Colonic mucosa (tissue), 4 donors: ENCODE results near the gene ANKRD24. TPM values are rescaled to one million over a fixed set of nuclear protein-coding genes. Genes with fewer than 3 reads are reported as not detected.
"Not testable (repeated sequence)": the region's sequence is repeated elsewhere in the genome, so short reads cannot be mapped to it uniquely, and the experiment has no call there.

Source experiments
- DNase-seq: peaks from one replicate; pipeline ENCODE4 v3.0.0-alpha.2; 2020
- H3K27ac ChIP-seq: fragments of 200-600 bp; one replicate; pipeline ENCODE4 v1.8.0; 2021
- H3K27me3 ChIP-seq: fragments of 200-600 bp; one replicate; pipeline ENCODE4 v1.8.0; 2021
- H3K36me3 ChIP-seq: fragments of 200-600 bp; one replicate; pipeline ENCODE4 v1.8.0; 2021
- H3K4me1 ChIP-seq: fragments of 200-600 bp; one replicate; pipeline ENCODE4 v1.8.0; 2021; ENCODE audit warnings: mild to moderate bottlenecking
- H3K4me3 ChIP-seq: fragments of 200-600 bp; one replicate; pipeline ENCODE4 v1.8.0; 2021
- H3K9ac ChIP-seq, 2 donors: one replicate each; pipeline ENCODE4 v1.7.0; 2013; ENCODE audit warnings: control low read depth in 2 of 2, low read depth in 2 of 2, low read length in 2 of 2
- H3K9me3 ChIP-seq: fragments of 200-600 bp; one replicate; pipeline ENCODE4 v1.8.0; 2021
- intact Hi-C: fragments of 100-400 bp; cut with DNase I; formaldehyde crosslinking; loops from one replicate; pipeline ENCODE4 v1.14.1; 2022
- total RNA-seq, 2 donors: library from RNA; stranded (reverse); fragmentation: NEBNext Ultra II Directional in 1 of 2; extraction: Animal tissue kit (Norgen Biotek cat#: 25700) in 1 of 2; gene quantifications; one replicate each; pipeline ENCODE4 v1.2.1, GENCODE V29; 2021
- TF ChIP-seq, protein P1 (sequence below): fragments of 200-600 bp; IDR thresholded peaks from one replicate; pipeline ENCODE4 v1.8.0; 2022; ENCODE audit warnings: antibody characterized with exemption, mild to moderate bottlenecking
- donor health status: healthy.
- donor health status: DM: no; HTN: no; CAD: no.
- donor health status: DM: no; HTN: no; CAD: no.

Gene ANKRD24
- total RNA-seq, 2 donors from 2014 or later, result 0.35 to 1.8 TPM

DNA sequence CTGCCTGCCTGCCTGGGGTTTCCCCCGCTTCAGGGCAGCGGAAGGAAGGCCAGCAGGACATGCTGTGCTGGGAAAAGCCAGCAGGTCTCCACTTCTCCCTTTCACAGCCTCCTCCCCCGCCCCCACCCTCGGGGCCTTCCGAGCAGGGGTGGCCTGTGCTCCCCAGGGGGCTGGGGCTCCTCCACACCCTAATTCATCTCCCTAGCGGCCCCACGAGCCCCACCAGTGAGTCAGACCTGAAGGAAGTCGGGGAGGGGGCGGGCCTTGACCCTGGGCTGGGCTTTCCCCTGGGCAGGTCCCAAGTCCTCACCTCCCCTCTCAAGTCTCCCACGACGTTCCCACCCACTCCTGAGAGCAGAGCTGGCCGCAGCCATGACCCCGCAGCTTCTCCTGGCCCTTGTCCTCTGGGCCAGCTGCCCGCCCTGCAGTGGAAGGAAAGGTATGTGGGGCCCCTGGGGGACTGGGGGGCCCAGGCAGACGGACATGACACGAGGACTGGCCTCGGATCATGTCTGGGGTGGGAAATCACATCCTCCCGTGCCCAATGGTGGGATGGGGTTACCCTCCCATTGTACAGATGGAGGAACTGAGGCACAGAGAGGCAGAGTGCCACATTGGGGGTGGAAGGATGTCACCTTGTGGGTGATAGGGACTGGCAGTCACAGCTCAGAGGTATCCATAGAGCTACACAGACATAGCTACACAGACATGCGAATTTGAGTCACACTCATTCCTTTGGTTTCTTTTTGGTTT, 46.9 kb downstream of the ANKRD24 start, which contains the start of gene EBI3:
TSS of gene EBI3 (plus strand) at position 345 of the 753 bp plus-strand sequence. CDS start at position 373, 28 bp downstream.
- Histone ChIP-seq H3K9ac (no peak within 1 kb of the TSS), H3K4me1 (no peaks in the 10 kb centered on the region), H3K27ac (no peak within 1 kb of the TSS), H3K36me3 (no peaks in the 10 kb centered on the region), H3K4me3 (no peak within 1 kb of the TSS), H3K9me3 (no peaks in the 10 kb centered on the region), H3K27me3 (peaks cover 6% of the 10 kb centered on the region)
- intact Hi-C loops, result no loop called here
- no peak for DNase-seq
- TF ChIP-seq, protein P1, sequence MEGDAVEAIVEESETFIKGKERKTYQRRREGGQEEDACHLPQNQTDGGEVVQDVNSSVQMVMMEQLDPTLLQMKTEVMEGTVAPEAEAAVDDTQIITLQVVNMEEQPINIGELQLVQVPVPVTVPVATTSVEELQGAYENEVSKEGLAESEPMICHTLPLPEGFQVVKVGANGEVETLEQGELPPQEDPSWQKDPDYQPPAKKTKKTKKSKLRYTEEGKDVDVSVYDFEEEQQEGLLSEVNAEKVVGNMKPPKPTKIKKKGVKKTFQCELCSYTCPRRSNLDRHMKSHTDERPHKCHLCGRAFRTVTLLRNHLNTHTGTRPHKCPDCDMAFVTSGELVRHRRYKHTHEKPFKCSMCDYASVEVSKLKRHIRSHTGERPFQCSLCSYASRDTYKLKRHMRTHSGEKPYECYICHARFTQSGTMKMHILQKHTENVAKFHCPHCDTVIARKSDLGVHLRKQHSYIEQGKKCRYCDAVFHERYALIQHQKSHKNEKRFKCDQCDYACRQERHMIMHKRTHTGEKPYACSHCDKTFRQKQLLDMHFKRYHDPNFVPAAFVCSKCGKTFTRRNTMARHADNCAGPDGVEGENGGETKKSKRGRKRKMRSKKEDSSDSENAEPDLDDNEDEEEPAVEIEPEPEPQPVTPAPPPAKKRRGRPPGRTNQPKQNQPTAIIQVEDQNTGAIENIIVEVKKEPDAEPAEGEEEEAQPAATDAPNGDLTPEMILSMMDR, result no peak

DNA sequence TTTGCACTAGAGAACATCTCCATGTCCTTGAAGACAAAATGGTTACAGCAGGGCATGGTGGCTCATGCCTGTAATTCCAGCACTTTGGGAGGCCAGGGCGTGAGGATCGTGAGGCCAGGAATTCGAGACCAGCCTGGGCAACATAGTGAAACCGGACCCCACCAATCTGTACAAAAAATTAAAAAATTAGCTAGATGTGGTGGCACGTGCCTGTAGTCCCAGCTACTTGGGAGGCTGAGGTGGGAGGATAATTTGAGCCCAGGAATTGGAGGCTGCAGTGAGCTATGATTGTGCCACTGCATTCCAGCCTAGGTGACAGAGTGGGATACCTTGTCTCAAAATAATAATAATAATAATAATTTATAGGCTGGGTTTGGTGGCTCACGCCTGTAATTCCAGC, 47.7 kb downstream of the ANKRD24 start:
- H3K4me1 ChIP-seq, intact Hi-C loops: not testable (repeated sequence)

GRCh38 chr19:4231521-4231920, 49.0 kb downstream of the ANKRD24 start:
- DNase-seq, intact Hi-C loops, H3K36me3 ChIP-seq, H3K4me3 ChIP-seq, H3K9me3 ChIP-seq, H3K4me1 ChIP-seq, H3K27ac ChIP-seq, H3K27me3 ChIP-seq, H3K9ac ChIP-seq: not testable (repeated sequence)

More for the DNA sequence above, 47.7 kb downstream of the ANKRD24 start:
- H3K9ac ChIP-seq, H3K4me3 ChIP-seq, DNase-seq, H3K27me3 ChIP-seq, H3K9me3 ChIP-seq, H3K27ac ChIP-seq, H3K36me3 ChIP-seq: not testable (repeated sequence)

DNA sequence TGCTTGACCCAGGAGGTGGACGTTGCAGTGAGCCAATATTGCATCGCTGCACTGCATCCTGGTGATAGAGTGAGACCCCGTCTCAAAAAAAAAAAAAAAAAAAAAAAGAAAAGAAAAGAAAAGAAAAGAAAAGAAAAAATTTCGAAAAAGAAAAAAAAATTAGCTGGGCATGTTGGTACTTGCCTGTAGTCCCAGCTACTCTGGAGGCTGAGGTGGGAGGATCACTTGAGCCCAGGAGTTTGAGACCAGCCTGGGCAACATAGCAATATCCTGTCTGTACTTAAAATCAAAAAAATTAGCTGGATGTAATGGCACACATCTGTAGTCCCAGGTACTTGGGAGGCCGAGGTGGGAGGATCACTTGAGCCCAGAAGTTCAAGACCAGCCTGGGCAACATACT, 49.6 kb downstream of the ANKRD24 start:
- H3K27ac ChIP-seq, H3K9ac ChIP-seq, H3K4me3 ChIP-seq, DNase-seq, H3K36me3 ChIP-seq, H3K27me3 ChIP-seq, intact Hi-C loops, H3K4me1 ChIP-seq, H3K9me3 ChIP-seq: not testable (repeated sequence)

- intact Hi-C loops, result no loop called here
- Histone ChIP-seq H3K36me3 (no peaks in the 10 kb centered on the region), H3K9me3 (no peaks in the 10 kb centered on the region), H3K9ac (no peak overlapping the region), H3K27me3 (peaks cover 6% of the 10 kb centered on the region), H3K27ac (no peak overlapping the region), H3K4me1 (no peaks in the 10 kb centered on the region), H3K4me3 (no peak overlapping the region)
- TF ChIP-seq, protein P1, result no peak
- DNase-seq, result no peak
Measured at GRCh38 chr19:4232614-4233281, 50.3 kb downstream of the ANKRD24 start.

GRCh38 chr19:4233282-4233853, 50.9 kb downstream of the ANKRD24 start:
- no peaks in the 10 kb centered on the region for H3K36me3 ChIP-seq
- no peak overlapping the region for H3K27ac ChIP-seq
- intact Hi-C loops, result no loop called here
- no peak overlapping the region for H3K9ac ChIP-seq
- H3K4me1 ChIP-seq, result no peaks in the 10 kb centered on the region
- TF ChIP-seq, protein P1, result peak; percentile 40
- no peak overlapping the region for H3K4me3 ChIP-seq
- H3K27me3 ChIP-seq, result peaks cover 6% of the 10 kb centered on the region
- no peaks in the 10 kb centered on the region for H3K9me3 ChIP-seq
- DNase-seq, result peak; percentile 53
